Smooth muscle cell (in vitro differentiated cells): ENCODE measurements around the gene BCL2L13. TPM values are rescaled to one million over a fixed set of nuclear protein-coding genes. Genes with fewer than 3 reads are reported as not detected.
A peak's percentile ranks its signal among the peaks of the same experiment; 100 is the strongest.
"Not testable (repeated sequence)": the region's sequence is repeated elsewhere in the genome, so short reads cannot be mapped to it uniquely, and the experiment has no call there.

Source experiments
- DNase-seq: peaks from one replicate; lab custom pipeline; 2025; ENCODE audit not compliant: unreplicated experiment; lab: John Stamatoyannopoulos, UW
- H2AFZ ChIP-seq: fragments of 200-600 bp; sonication (generic); 2 replicates; pipeline ENCODE4 v1.6.0; 2016; ENCODE audit warnings: antibody characterized with exemption, low read depth, mild to moderate bottlenecking
- H3F3A ChIP-seq: fragments of 200-600 bp; sonication (generic); 2 replicates; pipeline ENCODE4 v1.6.0; 2017; ENCODE audit warnings: antibody characterized with exemption, low read depth
- H3K27ac ChIP-seq: fragments of 200-600 bp; sonication (generic); 2 replicates; pipeline ENCODE4 v1.5.1; 2016; ENCODE audit warnings: low read depth, mild to moderate bottlenecking
- H3K27me3 ChIP-seq: fragments of 200-600 bp; sonication (generic); 2 replicates; pipeline ENCODE4 v1.6.1; 2016; ENCODE audit warnings: low read depth, mild to moderate bottlenecking
- H3K36me3 ChIP-seq: fragments of 200-600 bp; sonication (generic); 2 replicates; pipeline ENCODE4 v1.5.1; 2016; ENCODE audit warnings: low read depth
- H3K4me1 ChIP-seq: fragments of 200-600 bp; sonication (generic); 2 replicates; pipeline ENCODE4 v1.5.1; 2016; ENCODE audit warnings: low read depth
- H3K4me2 ChIP-seq: fragments of 200-600 bp; sonication (generic); 2 replicates; pipeline ENCODE4 v1.6.0; 2016; ENCODE audit warnings: mild to moderate bottlenecking
- H3K4me3 ChIP-seq: fragments of 200-600 bp; sonication (generic); 2 replicates; pipeline ENCODE4 v1.5.1; 2016; ENCODE audit warnings: mild to moderate bottlenecking
- H3K79me2 ChIP-seq: fragments of 200-600 bp; sonication (generic); 2 replicates; pipeline ENCODE4 v1.6.0; 2016; ENCODE audit warnings: low read depth, mild to moderate bottlenecking
- H3K9ac ChIP-seq: fragments of 200-600 bp; sonication (generic); 2 replicates; pipeline ENCODE4 v1.6.0; 2016; ENCODE audit warnings: low read depth
- H3K9me3 ChIP-seq: fragments of 200-600 bp; sonication (generic); replicated peaks from 2 replicates; pipeline ENCODE4 v1.5.1; 2016; ENCODE audit warnings: low read depth
- H4K20me1 ChIP-seq: fragments of 200-600 bp; sonication (generic); 2 replicates; pipeline ENCODE4 v1.6.0; 2016; ENCODE audit warnings: low read depth
- CTCF ChIP-seq: fragments of 200-600 bp; sonication (generic); IDR thresholded peaks from 2 replicates; pipeline ENCODE4 v1.5.1; 2017; ENCODE audit warnings: borderline replicate concordance, mild to moderate bottlenecking, antibody characterized with exemption; ENCODE audit not compliant: insufficient read depth, poor library complexity, severe bottlenecking
- WGBS: methylation state at CpG from one replicate; pipeline ENCODE4 v1.1.7; 2016; ENCODE audit warnings: low lambda C conversion rate; 5-methylcytosine and 5-hydroxymethylcytosine counted together
- polyA plus RNA-seq: library from polyadenylated mRNA; unstranded; fragments of >200 nt; fragmentation: Nextera tagmentation; extraction: Ambion mirVana; gene quantifications from 2 replicates; pipeline ENCODE4 v1.2.1, GENCODE V29; 2016
- total RNA-seq: library from RNA; depleted of rRNA; stranded (reverse); fragments of >200 nt; gene quantifications from 2 replicates; pipeline ENCODE4 v1.2.3, GENCODE V29; 2014

Gene BCL2L13
- total and polyA plus RNA-seq, 2 experiments from 2014 or later = 16.7 to 27.0 TPM

GRCh38 chr22:17753401-17753989 is 114.9 kb downstream of the BCL2L13 start:
- Histone ChIP-seq H2AFZ (no peak overlapping the region), H4K20me1 (no peaks in the 10 kb centered on the region), H3K4me3 (no peak overlapping the region), H3K4me2 (no peak overlapping the region), H3K9ac (no peak overlapping the region), H3F3A (no peaks in the 10 kb centered on the region), H3K27ac (no peak overlapping the region), H3K9me3 (no peaks in the 10 kb centered on the region), H3K79me2 (no peaks in the 10 kb centered on the region), H3K27me3 (no peaks in the 10 kb centered on the region), H3K36me3 (no peaks in the 10 kb centered on the region), H3K4me1 (no peaks in the 10 kb centered on the region)
- DNase-seq = no peak
- 82% methylated on average over 13 of the region's 13 CpGs for WGBS
- TF ChIP-seq CTCF = no peak

GRCh38 chr22:17754233-17754925 is 115.8 kb downstream of the BCL2L13 start:
- Histone ChIP-seq H2AFZ (no peak overlapping the region), H3K79me2 (no peaks in the 10 kb centered on the region), H3K4me3 (no peak overlapping the region), H3F3A (no peaks in the 10 kb centered on the region), H3K36me3 (no peaks in the 10 kb centered on the region), H3K9me3 (no peaks in the 10 kb centered on the region), H3K4me2 (no peak overlapping the region), H3K27me3 (no peaks in the 10 kb centered on the region), H4K20me1 (no peaks in the 10 kb centered on the region), H3K27ac (no peak overlapping the region), H3K9ac (no peak overlapping the region), H3K4me1 (no peaks in the 10 kb centered on the region)
- peak; percentile 5 for TF ChIP-seq CTCF
- WGBS = 91% methylated on average over 14 of the region's 14 CpGs
- DNase-seq = no peak

- no peak overlapping the region for H3K9ac ChIP-seq
- no peaks in the 10 kb centered on the region for H3K27me3 ChIP-seq
- no peak overlapping the region for H3K4me3 ChIP-seq
- H4K20me1 ChIP-seq = no peaks in the 10 kb centered on the region
- TF ChIP-seq CTCF = no peak
- no peaks in the 10 kb centered on the region for H3K36me3 ChIP-seq
- H3K27ac ChIP-seq = no peak overlapping the region
- 94% methylated on average over 4 of the region's 4 CpGs for WGBS
- no peaks in the 10 kb centered on the region for H3K4me1 ChIP-seq
- no peak for DNase-seq
- H3K79me2 ChIP-seq = no peaks in the 10 kb centered on the region
- no peaks in the 10 kb centered on the region for H3F3A ChIP-seq
- no peaks in the 10 kb centered on the region for H3K9me3 ChIP-seq
- H2AFZ ChIP-seq = no peak overlapping the region
- H3K4me2 ChIP-seq = no peak overlapping the region
Observed at GRCh38 chr22:17761138-17761488, 122.6 kb downstream of the BCL2L13 start.

- not testable (repeated sequence) for DNase-seq, H3K4me1 ChIP-seq, H3K9ac ChIP-seq, H3K9me3 ChIP-seq, H3K36me3 ChIP-seq, H3K27me3 ChIP-seq, H2AFZ ChIP-seq, H3K4me3 ChIP-seq, H4K20me1 ChIP-seq, H3K79me2 ChIP-seq, H3F3A ChIP-seq, H3K4me2 ChIP-seq, H3K27ac ChIP-seq
- 94% methylated on average over 10 of the region's 10 CpGs for WGBS
Observed at GRCh38 chr22:17763442-17763841, 124.9 kb downstream of the BCL2L13 start.
